GM18858 (cell line): ENCODE measurements around the gene SMG6.
"Not testable (repeated sequence)": the region's sequence is repeated elsewhere in the genome, so short reads cannot be mapped to it uniquely, and the experiment has no call there.

Experiments used
- ATAC-seq: cut with Tn5 transposase; IDR thresholded peaks from one replicate; pipeline ENCODE4 v1.9.1; 2021; ENCODE audit not compliant: unreplicated experiment

SMG6 gene

GRCh38 chr17:2303204-2304188 is at the start of gene SMG6, which contains the start of gene SRR:
Gene SMG6 (minus strand): TSS chr17:2303785. CDS start chr17:2303720, 65 bp downstream.
Gene SRR (plus strand): TSS chr17:2303950. CDS start chr17:2315561, 11,611 bp downstream.
- peak; percentile 51 for ATAC-seq

- no peak for ATAC-seq
Measured at GRCh38 chr17:2351269-2351668, 47.7 kb upstream of the SMG6 start.

GRCh38 chr17:2347805-2348685 is 44.5 kb upstream of the SMG6 start:
- no peak for ATAC-seq

- ATAC-seq = no peak
Measured at GRCh38 chr17:2346475-2346874, 42.9 kb upstream of the SMG6 start.

- ATAC-seq = no peak
Measured at GRCh38 chr17:2344528-2344927, 40.9 kb upstream of the SMG6 start.

GRCh38 chr17:2343421-2343820 is 39.8 kb upstream of the SMG6 start:
- ATAC-seq = no peak

GRCh38 chr17:2338315-2338657 is 34.7 kb upstream of the SMG6 start:
- no peak for ATAC-seq

- ATAC-seq = no peak
Measured at GRCh38 chr17:2337544-2338314, 34.1 kb upstream of the SMG6 start.

GRCh38 chr17:2336852-2337543 is 33.4 kb upstream of the SMG6 start, which contains the start of gene SGSM2:
Gene SGSM2 (plus strand): TSS chr17:2337501. CDS start chr17:2337689, 188 bp downstream.
- no peak for ATAC-seq

GRCh38 chr17:2336215-2336851 is 32.7 kb upstream of the SMG6 start, which contains the start of gene TSR1:
Gene TSR1 (minus strand): TSS chr17:2336457. CDS start chr17:2336427, 30 bp downstream.
- peak; percentile 64 for ATAC-seq

- ATAC-seq = no peak
Measured at GRCh38 chr17:2335726-2336214, 32.2 kb upstream of the SMG6 start.

GRCh38 chr17:2331303-2331702 is 27.7 kb upstream of the SMG6 start:
- no peak for ATAC-seq

GRCh38 chr17:2323629-2324314 is 20.2 kb upstream of the SMG6 start:
- ATAC-seq = no peak

- ATAC-seq = no peak
Measured at GRCh38 chr17:2321399-2321798, 17.8 kb upstream of the SMG6 start.

- ATAC-seq = no peak
Measured at GRCh38 chr17:2319051-2319450, 15.5 kb upstream of the SMG6 start.

- no peak for ATAC-seq
Measured at GRCh38 chr17:2317796-2318195, 14.2 kb upstream of the SMG6 start.

- not testable (repeated sequence) for ATAC-seq
Measured at GRCh38 chr17:2316916-2317205, 13.3 kb upstream of the SMG6 start.

GRCh38 chr17:2312736-2313135 is 9.2 kb upstream of the SMG6 start:
- ATAC-seq = no peak
